DND-41 (cell line): ENCODE results near the gene ATP9A.
"Not testable (repeated sequence)": the region's sequence is repeated elsewhere in the genome, so short reads cannot be mapped to it uniquely, and the experiment has no call there.

Experiments
- ATAC-seq: fragments of 200-7000 bp; cut with Tn5 transposase; 3 replicates; pipeline ENCODE4 v1.9.1; 2021; ENCODE audit warnings: low read depth; ENCODE audit not compliant: insufficient read depth
- DNase-seq: peaks from one replicate; pipeline ENCODE4 v3.0.0-alpha.2; 2020
- H2AFZ ChIP-seq: 2 replicates; pipeline ENCODE4 v1.6.0; 2012; ENCODE audit warnings: low read depth, low read length
- H3K27ac ChIP-seq: 2 replicates; pipeline ENCODE4 v1.5.1; 2012; ENCODE audit warnings: low read length, inconsistent platforms
- H3K27me3 ChIP-seq: fragments of 200-600 bp; sonication (generic); 2 replicates; pipeline ENCODE4 v1.6.0; 2012; ENCODE audit warnings: low read length, mild to moderate bottlenecking, inconsistent platforms; ENCODE audit not compliant: insufficient read depth, poor library complexity
- H3K36me3 ChIP-seq: 2 replicates; pipeline ENCODE4 v1.5.1; 2012; ENCODE audit warnings: low read length, inconsistent platforms; ENCODE audit not compliant: insufficient read depth
- H3K4me1 ChIP-seq: 2 replicates; pipeline ENCODE4 v1.5.1; 2012; ENCODE audit warnings: mild to moderate bottlenecking, low read length; ENCODE audit not compliant: insufficient read depth
- H3K4me2 ChIP-seq: 2 replicates; pipeline ENCODE4 v1.6.0; 2012; ENCODE audit warnings: mild to moderate bottlenecking, moderate library complexity, low read length, inconsistent platforms; ENCODE audit not compliant: insufficient read depth
- H3K4me3 ChIP-seq, 2 experiments: fragments of 200-600 bp in 1 of 2; shearing (Covaris generic) in 1 of 2; 2 replicates each; pipeline ENCODE4 v1.5.1; 2012 to 2016; ENCODE audit warnings: inconsistent platforms in 2 of 2, low read length in 2 of 2, mild to moderate bottlenecking in 2 of 2, low read depth in 1 of 2, moderate library complexity in 1 of 2
- H3K79me2 ChIP-seq: 2 replicates; pipeline ENCODE4 v1.6.0; 2012; ENCODE audit warnings: low read length, inconsistent platforms; ENCODE audit not compliant: insufficient read depth
- H3K9ac ChIP-seq: 2 replicates; pipeline ENCODE4 v1.6.0; 2012; ENCODE audit warnings: low read depth, mild to moderate bottlenecking, inconsistent platforms, low read length, moderate library complexity
- H3K9me3 ChIP-seq: 2 replicates; pipeline ENCODE4 v1.5.1; 2012; ENCODE audit warnings: low read length, moderate library complexity, mild to moderate bottlenecking, inconsistent platforms; ENCODE audit not compliant: insufficient read depth, severe bottlenecking
- H4K20me1 ChIP-seq: 2 replicates; pipeline ENCODE4 v1.6.0; 2012; ENCODE audit warnings: low read length; ENCODE audit not compliant: insufficient read depth
- CTCF ChIP-seq: IDR thresholded peaks from 2 replicates; pipeline ENCODE4 v1.5.1; 2012; ENCODE audit warnings: borderline replicate concordance, low read length, moderate library complexity, mild to moderate bottlenecking; ENCODE audit not compliant: poor library complexity, severe bottlenecking; ENCODE audit errors: extremely low read depth
- EZH2 ChIP-seq: IDR thresholded peaks from 3 replicates; pipeline ENCODE4 v1.6.1; 2012; ENCODE audit warnings: borderline replicate concordance, low read depth, mild to moderate bottlenecking, moderate library complexity, low read length, inconsistent platforms; ENCODE audit not compliant: severe bottlenecking

ATP9A gene

GRCh38 chr20:51745804-51746203, 22.4 kb downstream of the ATP9A start:
- TF ChIP-seq CTCF: no peak
- no peak for TF ChIP-seq EZH2
- no peak overlapping the region for H3K4me3 ChIP-seq
- H4K20me1 ChIP-seq: no peaks in the 10 kb centered on the region; the same call in 1 of the 2 replicates
- no peak overlapping the region for H3K9ac ChIP-seq
- H3K27ac ChIP-seq: no peak overlapping the region
- H3K4me1 ChIP-seq: no peaks in the 10 kb centered on the region
- H3K79me2 ChIP-seq: no peaks in the 10 kb centered on the region
- H3K36me3 ChIP-seq: no peaks in the 10 kb centered on the region
- no peak overlapping the region for H3K4me2 ChIP-seq
- ATAC-seq: no peak
- no peaks in the 10 kb centered on the region for H3K9me3 ChIP-seq
- no peak overlapping the region for H2AFZ ChIP-seq
- H3K27me3 ChIP-seq: no peaks in the 10 kb centered on the region
- no peak for DNase-seq

GRCh38 chr20:51740838-51741237, 27.4 kb downstream of the ATP9A start:
- peaks cover 3% of the 10 kb centered on the region for H3K27me3 ChIP-seq
- no peak overlapping the region for H3K4me2 ChIP-seq
- no peak overlapping the region for H3K9ac ChIP-seq
- no peak overlapping the region for H3K4me3 ChIP-seq
- ATAC-seq (no peak), DNase-seq (no peak)
- TF ChIP-seq CTCF: no peak
- H4K20me1 ChIP-seq: no peaks in the 10 kb centered on the region
- no peak overlapping the region for H2AFZ ChIP-seq
- H3K9me3 ChIP-seq: no peaks in the 10 kb centered on the region
- no peaks in the 10 kb centered on the region for H3K79me2 ChIP-seq
- no peaks in the 10 kb centered on the region for H3K36me3 ChIP-seq
- H3K27ac ChIP-seq: no peak overlapping the region
- no peaks in the 10 kb centered on the region for H3K4me1 ChIP-seq

GRCh38 chr20:51740308-51740707, 27.9 kb downstream of the ATP9A start:
- H3K9ac ChIP-seq, H3K4me3 ChIP-seq, H4K20me1 ChIP-seq, H3K4me2 ChIP-seq, H3K4me1 ChIP-seq, H3K36me3 ChIP-seq, H3K27ac ChIP-seq, H3K27me3 ChIP-seq, H3K79me2 ChIP-seq, H3K9me3 ChIP-seq, ATAC-seq, DNase-seq, H2AFZ ChIP-seq: not testable (repeated sequence)

GRCh38 chr20:51739722-51740249, 28.4 kb downstream of the ATP9A start:
- no peaks in the 10 kb centered on the region for H3K9me3 ChIP-seq
- no peak overlapping the region for H3K9ac ChIP-seq
- H3K4me2 ChIP-seq: no peak overlapping the region
- no peak for TF ChIP-seq CTCF
- TF ChIP-seq EZH2: no peak
- DNase-seq (no peak), ATAC-seq (no peak)
- no peaks in the 10 kb centered on the region for H3K79me2 ChIP-seq
- no peaks in the 10 kb centered on the region for H3K4me1 ChIP-seq
- peaks cover 7% of the 10 kb centered on the region for H3K27me3 ChIP-seq
- H3K4me3 ChIP-seq: no peak overlapping the region
- H2AFZ ChIP-seq: no peak overlapping the region
- H3K36me3 ChIP-seq: no peaks in the 10 kb centered on the region
- H3K27ac ChIP-seq: no peak overlapping the region
- no peaks in the 10 kb centered on the region for H4K20me1 ChIP-seq
